H1 (cell line): ENCODE measurements around the gene TMEM120A. TPM values are rescaled to one million over a fixed set of nuclear protein-coding genes. Genes with fewer than 3 reads are reported as not detected.
A peak's percentile ranks its signal among the peaks of the same experiment; 100 is the strongest.

ENCODE experiments used
- CTCF ChIA-PET: fragments of 300-600 bp; sonication (Branson Sonifier 250); formaldehyde crosslinking; loops from one replicate; lab custom pipeline; 2021; ENCODE audit not compliant: partially characterized antibody; lab: Charles Lee
- POLR2A ChIA-PET: fragments of 300-600 bp; sonication (Branson Sonifier 250); formaldehyde crosslinking; loops from one replicate; lab custom pipeline; 2021; ENCODE audit warnings: inconsistent platforms; ENCODE audit not compliant: partially characterized antibody; lab: Charles Lee
- DNase-seq, 2 experiments: peaks; one replicate each; pipeline versions ENCODE4 v3.0.0 to v3.0.0-alpha.2; 2010 to 2022; ENCODE audit warnings: low spot score in 2 of 2, low read depth in 1 of 2, mixed read lengths in 1 of 2
- FAIRE-seq: peaks from 2 replicates; lab custom pipeline; 2011; peaks lifted over from hg19 to GRCh38; lab: Jason Lieb, UNC
- H2AFZ ChIP-seq: 2 replicates; pipeline ENCODE4 v1.8.1; 2012; ENCODE audit warnings: low read length, inconsistent platforms
- H2AK5ac ChIP-seq: 2 replicates; pipeline ENCODE4 v1.6.1; 2013; ENCODE audit warnings: low read depth, low read length
- H2BK120ac ChIP-seq: replicated peaks from 2 replicates; pipeline ENCODE3; 2013; ENCODE audit warnings: low read depth, low read length, inconsistent platforms
- H2BK12ac ChIP-seq: 2 replicates; pipeline ENCODE4 v1.6.1; 2013; ENCODE audit warnings: low read depth, low read length
- H2BK15ac ChIP-seq: 2 replicates; pipeline ENCODE4 v1.6.1; 2013; ENCODE audit warnings: low read length
- H2BK20ac ChIP-seq: 2 replicates; pipeline ENCODE4 v1.6.1; 2013; ENCODE audit warnings: low read length
- H2BK5ac ChIP-seq: 2 replicates; pipeline ENCODE4 v1.6.1; 2013; ENCODE audit warnings: low read depth, low read length
- H3K14ac ChIP-seq: 2 replicates; pipeline ENCODE4 v1.6.1; 2013; ENCODE audit warnings: inconsistent platforms; ENCODE audit not compliant: insufficient read length
- H3K18ac ChIP-seq: 2 replicates; pipeline ENCODE4 v1.6.1; 2013; ENCODE audit warnings: low read length; ENCODE audit errors: extremely low read depth
- H3K23ac ChIP-seq: 2 replicates; pipeline ENCODE4 v1.6.1; 2013; ENCODE audit warnings: inconsistent platforms; ENCODE audit not compliant: insufficient read length
- H3K23me2 ChIP-seq: 2 replicates; pipeline ENCODE4 v1.6.1; 2013; ENCODE audit warnings: low read depth, low read length
- H3K27ac ChIP-seq: 2 replicates; pipeline ENCODE4 v1.6.1; 2011; ENCODE audit warnings: low read depth, low read length, inconsistent platforms
- H3K27me3 ChIP-seq, 4 experiments: replicated peaks in 1 of 4; 1 replicate in 1 of 4; 2 replicates in 3 of 4; pipeline versions ENCODE4 v1.6.1 to v1.8.1; 2011 to 2013; ENCODE audit warnings: low read length in 3 of 4, mild to moderate bottlenecking in 3 of 4, inconsistent platforms in 2 of 4, mixed read lengths in 2 of 4, moderate library complexity in 1 of 4; ENCODE audit not compliant: control insufficient read depth in 3 of 4, insufficient read depth in 3 of 4; ENCODE audit errors: extremely low read depth in 1 of 4
- H3K36me3 ChIP-seq, 4 experiments: 2 replicates each; pipeline versions ENCODE4 v1.6.1 to v1.8.1; 2011 to 2013; ENCODE audit warnings: mild to moderate bottlenecking in 4 of 4, low read length in 3 of 4, moderate library complexity in 2 of 4, control low read depth in 1 of 4, inconsistent platforms in 1 of 4; ENCODE audit not compliant: insufficient read depth in 4 of 4, control insufficient read depth in 2 of 4
- H3K4ac ChIP-seq: replicated peaks from 2 replicates; pipeline ENCODE3; 2013; ENCODE audit warnings: low read length, low read depth, mixed read lengths, inconsistent platforms; ENCODE audit not compliant: insufficient read length
- H3K4me1 ChIP-seq, 4 experiments: replicated peaks in 1 of 4; 1 replicate in 1 of 4; 2 replicates in 3 of 4; pipeline versions ENCODE4 v1.6.1 to v1.8.1; 2011 to 2013; ENCODE audit warnings: low read length in 3 of 4, inconsistent platforms in 2 of 4, mixed read lengths in 1 of 4; ENCODE audit not compliant: insufficient read depth in 4 of 4, control insufficient read depth in 3 of 4
- H3K4me2 ChIP-seq, 2 experiments: 2 replicates each; pipeline versions ENCODE4 v1.6.1 to v1.8.1; 2011 to 2013; ENCODE audit warnings: low read depth in 2 of 2, low read length in 2 of 2, control low read depth in 1 of 2, inconsistent platforms in 1 of 2, mild to moderate bottlenecking in 1 of 2; ENCODE audit not compliant: insufficient read depth in 1 of 2
- H3K4me3 ChIP-seq, 4 experiments: fragments of 200-600, 300-600 bp in 1 of 4; sonication (generic), shearing (Covaris generic), sonication (Bioruptor Twin) in 1 of 4; 2 replicates each; pipeline versions ENCODE4 v1.5.1 to v1.8.1; 2011 to 2016; ENCODE audit warnings: low read length in 4 of 4, low read depth in 3 of 4, control low read depth in 2 of 4, inconsistent platforms in 2 of 4, mild to moderate bottlenecking in 2 of 4, mixed read lengths in 1 of 4, moderate library complexity in 1 of 4; ENCODE audit not compliant: insufficient read depth in 2 of 4; ENCODE audit errors: extremely low read depth in 1 of 4
- H3K56ac ChIP-seq: replicated peaks from 2 replicates; pipeline ENCODE3; 2013; ENCODE audit warnings: low read depth, mild to moderate bottlenecking, mixed read lengths, low read length, inconsistent platforms; ENCODE audit not compliant: insufficient read length
- H3K79me1 ChIP-seq: 2 replicates; pipeline ENCODE4 v1.6.1; 2013; ENCODE audit warnings: low read depth, low read length, control low read depth
- H3K79me2 ChIP-seq, 2 experiments: 2 replicates each; pipeline versions ENCODE4 v1.6.1 to v1.8.1; 2012 to 2013; ENCODE audit warnings: low read length in 2 of 2, mild to moderate bottlenecking in 2 of 2, inconsistent platforms in 1 of 2; ENCODE audit not compliant: insufficient read depth in 2 of 2, control insufficient read depth in 1 of 2
- H3K9ac ChIP-seq, 4 experiments: replicated peaks in 1 of 4; 1 replicate in 1 of 4; 2 replicates in 3 of 4; pipeline versions ENCODE4 v1.6.1 to v1.8.1; 2011 to 2013; ENCODE audit warnings: low read depth in 3 of 4, low read length in 3 of 4, control low read depth in 2 of 4, mild to moderate bottlenecking in 2 of 4, moderate library complexity in 2 of 4, inconsistent platforms in 1 of 4; ENCODE audit errors: extremely low read depth in 1 of 4
- H3K9me3 ChIP-seq, 2 experiments: 2 replicates each; pipeline versions ENCODE4 v1.6.1 to v1.8.1; 2012 to 2013; ENCODE audit warnings: mild to moderate bottlenecking in 2 of 2, moderate library complexity in 2 of 2, control low read depth in 1 of 2, inconsistent platforms in 1 of 2, low read depth in 1 of 2, low read length in 1 of 2, mixed read lengths in 1 of 2; ENCODE audit not compliant: insufficient read depth in 2 of 2
- H4K20me1 ChIP-seq, 2 experiments: replicated peaks in 1 of 2; 2 replicates each; pipeline versions ENCODE3 to v1.8.1; 2011 to 2013; ENCODE audit warnings: inconsistent platforms in 2 of 2, low read length in 2 of 2, mild to moderate bottlenecking in 1 of 2; ENCODE audit not compliant: insufficient read depth in 2 of 2, control insufficient read depth in 1 of 2
- H4K5ac ChIP-seq: 2 replicates; pipeline ENCODE4 v1.6.1; 2013; ENCODE audit warnings: low read length, low read depth, mixed read lengths, inconsistent platforms; ENCODE audit not compliant: insufficient read length
- H4K8ac ChIP-seq: 2 replicates; pipeline ENCODE4 v1.8.0; 2013; ENCODE audit warnings: mild to moderate bottlenecking, moderate library complexity, low read length, inconsistent platforms; ENCODE audit not compliant: insufficient read depth; ENCODE audit errors: extremely low read depth
- H4K91ac ChIP-seq: replicated peaks from 2 replicates; pipeline ENCODE3; 2013; ENCODE audit warnings: low read length, mixed read lengths, inconsistent platforms; ENCODE audit not compliant: insufficient read length
- CTCF ChIP-seq, 3 experiments: IDR thresholded peaks; 1 replicate in 2 of 3; 2 replicates in 1 of 3; pipeline versions ENCODE4 v1.5.1 to v1.6.1; 2011; ENCODE audit warnings: low read length in 3 of 3, mild to moderate bottlenecking in 3 of 3, inconsistent platforms in 2 of 3, low read depth in 1 of 3, moderate library complexity in 1 of 3; ENCODE audit not compliant: insufficient read depth in 1 of 3; ENCODE audit errors: control extremely low read depth in 1 of 3
- GTF2F1 ChIP-seq: IDR thresholded peaks from 2 replicates; pipeline ENCODE4 v1.6.1; 2012; ENCODE audit warnings: low read depth, low read length, improper control_type of control experiment, borderline replicate concordance
- HDAC2 ChIP-seq, 2 experiments: fragments of 300-600 bp in 1 of 2; sonication (generic) in 1 of 2; IDR thresholded peaks; 2 replicates each; pipeline ENCODE4 v1.6.1; 2011 to 2012; ENCODE audit warnings: low read depth in 2 of 2, low read length in 2 of 2, mild to moderate bottlenecking in 2 of 2, moderate library complexity in 2 of 2, borderline replicate concordance in 1 of 2, inconsistent platforms in 1 of 2
- RAD21 ChIP-seq, 2 experiments: IDR thresholded peaks in 1 of 2; conservative IDR thresholded peaks in 1 of 2; 2 replicates each; pipeline ENCODE4 v1.6.1; 2011; ENCODE audit warnings: low read depth in 2 of 2, low read length in 2 of 2, improper control_type of control experiment in 1 of 2, inconsistent platforms in 1 of 2, mild to moderate bottlenecking in 1 of 2, moderate library complexity in 1 of 2
- RNF2 ChIP-seq: fragments of 200-900, 300-1000 bp; sonication (generic); IDR thresholded peaks from 2 replicates; pipeline ENCODE4 v1.7.1; 2016; ENCODE audit warnings: borderline replicate concordance, low read depth, mild to moderate bottlenecking, antibody characterized with exemption, low read length; ENCODE audit not compliant: poor library complexity, severe bottlenecking; ENCODE audit errors: missing control alignments
- TEAD4 ChIP-seq: IDR thresholded peaks from 2 replicates; pipeline ENCODE4 v1.6.1; 2012; ENCODE audit warnings: low read depth, low read length, inconsistent platforms, mixed read lengths
- WGBS, 2 experiments: shearing (Covaris generic) in 1 of 2; methylation state at CpG; one replicate each; pipeline versions ENCODE4 v1.1.6 to v1.1.7; 2013 to 2015; ENCODE audit warnings: low lambda C conversion rate in 2 of 2, mixed read lengths in 2 of 2, inconsistent platforms in 1 of 2, low coverage in 1 of 2, missing lambda C conversion rate in 1 of 2; ENCODE audit not compliant: insufficient replicate concordance in 2 of 2, insufficient coverage in 1 of 2, insufficient read length in 1 of 2; ENCODE audit errors: extremely low coverage in 1 of 2, missing lambda C conversion rate in 1 of 2; 5-methylcytosine and 5-hydroxymethylcytosine counted together
- polyA plus RNA-seq, 7 experiments: library from polyadenylated mRNA; depleted of rRNA in 3 of 7; stranded (reverse) in 5 of 7; unstranded in 2 of 7; fragments of >200 nt in 5 of 7; fragments of 200-250 nt in 2 of 7; gene quantifications; 1 replicate in 5 of 7; 2 replicates in 1 of 7; 4 replicates in 1 of 7; pipeline versions ENCODE4 v1.2.1 to v1.2.3, GENCODE V29; 2011 to 2013; ENCODE audit warnings: missing spikeins in 2 of 7, mixed read lengths in 2 of 7
- total RNA-seq: library from RNA; stranded (reverse); fragmentation: NEBNext Ultra II Directional; extraction: Animal tissue kit (Norgen Biotek cat#: 25700); gene quantifications from 2 replicates; pipeline ENCODE4 v1.2.1, GENCODE V29; 2021

TMEM120A gene
- total and polyA plus RNA-seq, 2 of the 8 experiments (the other 6 are each of a cell fraction or from before 2014, with no cell fraction given), result 15.6 to 49.9 TPM

GRCh38 chr7:75961218-75961617 lies 33.2 kb downstream of the TMEM120A start:
- Histone ChIP-seq H2AK5ac (no peak overlapping the region), H3K27me3 (no peaks in the 10 kb centered on the region), H3K9ac (no peak overlapping the region), H2BK120ac (no peak overlapping the region), H3K14ac (no peak overlapping the region), H2BK15ac (no peak overlapping the region), H4K91ac (no peak overlapping the region), H3K27ac (no peak overlapping the region), H3K56ac (no peak overlapping the region), H3K9me3 (no peaks in the 10 kb centered on the region), H3K4ac (no peak overlapping the region), H3K79me1 (no peaks in the 10 kb centered on the region; the same call in 1 of the 2 replicates), H3K23ac (no peak overlapping the region), H2BK20ac (no peak overlapping the region), H3K36me3 (peaks cover 0 to 23% (median 5%) of the 10 kb centered on the region in 4 experiments; a peak in 6 of 8 replicates), H3K4me1 (peaks cover 2 to 10% (median 5%) of the 10 kb centered on the region in 4 experiments), H3K23me2 (no peaks in the 10 kb centered on the region), H2BK5ac (no peak overlapping the region), H3K4me3 (no peak overlapping the region), H4K8ac (no peak overlapping the region), H3K4me2 (no peak overlapping the region), H3K18ac (no peak overlapping the region), H4K20me1 (peaks cover 3 to 4% of the 10 kb centered on the region in 2 experiments), H3K79me2 (no peaks in the 10 kb centered on the region; a peak in 1 of 4 replicates), H2BK12ac (no peak overlapping the region)
- CTCF ChIA-PET, result interaction anchor here (0.7 to 2.2 kb wide), 11 partner anchors 9 to 95 kb away, joined by 3 to 11 read pairs (median 6); no protein-coding TSS in a partner anchor
- DNase-seq, result no peak
- FAIRE-seq, result no peak
- TF ChIP-seq TEAD4, result no peak
- no peak for TF ChIP-seq RNF2
- TF ChIP-seq CTCF (IDR thresholded peaks at IDR 0.05; ENCODE audit: control extremely low read depth in 1 of 3, insufficient read depth in 1 of 3, low read depth in 1 of 3, low read length in 3 of 3), result peak; percentile 49 to 58 (median 50)
- TF ChIP-seq RAD21 (IDR thresholded peaks at IDR 0.05 in 1 of 2, conservative IDR thresholded peaks at IDR 0.05 in 1 of 2; ENCODE audit: low read depth in 2 of 2, low read length in 2 of 2), result peak; percentile 57 to 67
- TF ChIP-seq HDAC2 (IDR thresholded peaks at IDR 0.05; ENCODE audit: borderline replicate concordance in 1 of 2, low read depth in 2 of 2, low read length in 2 of 2), result no peak
- TF ChIP-seq GTF2F1, result no peak
- TF ChIP-seq, all 59 proteins: peak for 2
- no peak overlapping the region for H2AFZ ChIP-seq
- H4K5ac ChIP-seq, result no peak overlapping the region
- POLR2A ChIA-PET, result interaction anchor here (0.7 to 1.5 kb wide), 6 partner anchors 10 to 70 kb away, joined by 3 to 6 read pairs (median 4); no protein-coding TSS in a partner anchor
- 88% methylated on average over 7 of the region's 7 CpGs; no CpG with 5 or more reads in 1 of the 2 experiments for WGBS, 2 experiments
